Measurements from ENCODE around the gene CD47. TPM values are rescaled to one million over a fixed set of nuclear protein-coding genes. Genes with fewer than 3 reads are reported as not detected.

The CD47 gene
- total and polyA plus RNA-seq, 9 donors: 24.1 to 148 (median 55.8) TPM

DNA sequence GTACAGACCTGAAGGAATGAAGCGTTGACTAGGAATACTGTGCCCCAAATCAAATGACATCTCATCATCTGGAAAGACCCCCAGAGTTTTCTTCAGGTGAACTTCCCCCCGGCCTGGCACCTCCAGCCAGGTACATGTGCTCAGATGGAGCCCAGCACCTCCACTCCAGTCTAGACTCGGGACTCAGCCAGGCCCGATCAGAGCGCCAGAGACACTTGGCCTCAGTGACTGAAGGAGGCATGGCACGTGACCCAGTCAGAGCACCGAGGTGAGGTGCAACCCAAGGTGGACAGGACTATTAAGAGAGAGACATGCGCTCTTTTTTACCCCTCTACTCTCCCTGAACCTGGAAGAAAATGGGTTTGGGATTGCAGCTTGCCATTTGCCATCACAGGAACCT is 48.5 kb downstream of the CD47 start:
- Histone ChIP-seq H3K9me3 (no peaks in the 10 kb centered on the region), H3K36me3 (no peaks in the 10 kb centered on the region), H3K4me1 (ENCODE audit: insufficient read depth) (no peaks in the 10 kb centered on the region), H3K27me3 (no peaks in the 10 kb centered on the region), H3K4me3 (no peak overlapping the region), H3K27ac (no peak overlapping the region)
- intact Hi-C loops (cut with DNase I): no loop called here
- TF ChIP-seq POLR2A (IDR thresholded peaks at IDR 0.05) (no peak), EP300 (IDR thresholded peaks at IDR 0.05) (no peak)
- TF ChIP-seq, protein P1, sequence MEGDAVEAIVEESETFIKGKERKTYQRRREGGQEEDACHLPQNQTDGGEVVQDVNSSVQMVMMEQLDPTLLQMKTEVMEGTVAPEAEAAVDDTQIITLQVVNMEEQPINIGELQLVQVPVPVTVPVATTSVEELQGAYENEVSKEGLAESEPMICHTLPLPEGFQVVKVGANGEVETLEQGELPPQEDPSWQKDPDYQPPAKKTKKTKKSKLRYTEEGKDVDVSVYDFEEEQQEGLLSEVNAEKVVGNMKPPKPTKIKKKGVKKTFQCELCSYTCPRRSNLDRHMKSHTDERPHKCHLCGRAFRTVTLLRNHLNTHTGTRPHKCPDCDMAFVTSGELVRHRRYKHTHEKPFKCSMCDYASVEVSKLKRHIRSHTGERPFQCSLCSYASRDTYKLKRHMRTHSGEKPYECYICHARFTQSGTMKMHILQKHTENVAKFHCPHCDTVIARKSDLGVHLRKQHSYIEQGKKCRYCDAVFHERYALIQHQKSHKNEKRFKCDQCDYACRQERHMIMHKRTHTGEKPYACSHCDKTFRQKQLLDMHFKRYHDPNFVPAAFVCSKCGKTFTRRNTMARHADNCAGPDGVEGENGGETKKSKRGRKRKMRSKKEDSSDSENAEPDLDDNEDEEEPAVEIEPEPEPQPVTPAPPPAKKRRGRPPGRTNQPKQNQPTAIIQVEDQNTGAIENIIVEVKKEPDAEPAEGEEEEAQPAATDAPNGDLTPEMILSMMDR (IDR thresholded peaks at IDR 0.05): no peak
- WGBS, 3 donors: 84 to 89% (median 85%) methylated on average over 8 of the region's 8 CpGs
- DNase-seq: no peak

DNA sequence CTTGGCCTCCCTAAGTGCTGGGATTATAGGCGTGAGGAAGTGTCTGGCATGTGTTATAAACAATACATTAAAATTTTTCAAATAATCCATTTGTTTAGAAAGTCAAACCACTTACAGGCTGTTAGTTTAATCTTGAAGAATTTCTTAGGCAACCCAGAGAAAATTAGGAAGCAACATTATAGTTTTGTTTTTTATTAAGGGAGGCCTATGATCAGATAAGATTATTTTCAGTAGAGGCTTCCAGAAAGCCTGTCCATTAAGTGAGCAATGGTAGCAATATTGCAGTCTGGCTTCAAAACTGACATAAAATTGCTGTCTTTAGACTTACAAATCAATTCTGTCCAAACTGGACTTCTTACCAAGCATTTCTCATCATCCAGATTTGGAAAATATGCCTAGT is 49.6 kb downstream of the CD47 start:
- no peak overlapping the region for H3K27ac ChIP-seq
- H3K36me3 ChIP-seq: no peaks in the 10 kb centered on the region
- TF ChIP-seq, protein P1 (IDR thresholded peaks at IDR 0.05): no peak
- no peaks in the 10 kb centered on the region for H3K27me3 ChIP-seq
- intact Hi-C loops (cut with DNase I): no loop called here
- no peak for DNase-seq
- 69 to 89% (median 77%) methylated on average over 1 of the region's 1 CpG for WGBS, 3 donors
- H3K9me3 ChIP-seq: no peaks in the 10 kb centered on the region
- H3K4me3 ChIP-seq: no peak overlapping the region
- no peaks in the 10 kb centered on the region for H3K4me1 ChIP-seq (ENCODE audit: insufficient read depth)

DNA sequence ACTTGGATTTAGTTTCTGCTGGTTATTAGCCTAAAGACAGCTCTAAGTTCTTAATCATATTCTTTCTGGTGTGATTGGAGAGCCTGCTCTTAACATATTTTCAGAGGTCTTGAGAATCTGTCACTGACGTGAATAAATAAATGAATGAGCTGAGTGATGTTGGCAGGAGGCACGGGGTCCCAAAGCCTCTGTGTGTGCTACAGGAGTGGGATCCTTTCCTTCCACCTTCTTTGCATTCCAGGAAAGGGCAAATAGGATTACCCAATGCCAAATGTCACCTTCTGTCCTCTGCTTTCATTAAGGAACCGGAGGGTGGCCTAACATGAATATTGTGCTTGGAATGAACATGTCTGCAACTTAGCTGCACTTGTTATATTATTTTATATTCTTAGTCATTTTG is 53.1 kb downstream of the CD47 start:
- intact Hi-C loops (cut with DNase I): no loop called here
- Histone ChIP-seq H3K9me3 (no peaks in the 10 kb centered on the region), H3K27ac (no peak overlapping the region), H3K36me3 (no peaks in the 10 kb centered on the region), H3K27me3 (no peaks in the 10 kb centered on the region), H3K4me1 (ENCODE audit: insufficient read depth) (no peaks in the 10 kb centered on the region), H3K4me3 (no peak overlapping the region)
- TF ChIP-seq, protein P1 (IDR thresholded peaks at IDR 0.05): no peak
- no peak for TF ChIP-seq EP300 (IDR thresholded peaks at IDR 0.05)
- no peak for TF ChIP-seq POLR2A (IDR thresholded peaks at IDR 0.05)
- WGBS, 3 donors: 88 to 91% (median 89%) methylated on average over 3 of the region's 3 CpGs
- no peak for DNase-seq

DNA sequence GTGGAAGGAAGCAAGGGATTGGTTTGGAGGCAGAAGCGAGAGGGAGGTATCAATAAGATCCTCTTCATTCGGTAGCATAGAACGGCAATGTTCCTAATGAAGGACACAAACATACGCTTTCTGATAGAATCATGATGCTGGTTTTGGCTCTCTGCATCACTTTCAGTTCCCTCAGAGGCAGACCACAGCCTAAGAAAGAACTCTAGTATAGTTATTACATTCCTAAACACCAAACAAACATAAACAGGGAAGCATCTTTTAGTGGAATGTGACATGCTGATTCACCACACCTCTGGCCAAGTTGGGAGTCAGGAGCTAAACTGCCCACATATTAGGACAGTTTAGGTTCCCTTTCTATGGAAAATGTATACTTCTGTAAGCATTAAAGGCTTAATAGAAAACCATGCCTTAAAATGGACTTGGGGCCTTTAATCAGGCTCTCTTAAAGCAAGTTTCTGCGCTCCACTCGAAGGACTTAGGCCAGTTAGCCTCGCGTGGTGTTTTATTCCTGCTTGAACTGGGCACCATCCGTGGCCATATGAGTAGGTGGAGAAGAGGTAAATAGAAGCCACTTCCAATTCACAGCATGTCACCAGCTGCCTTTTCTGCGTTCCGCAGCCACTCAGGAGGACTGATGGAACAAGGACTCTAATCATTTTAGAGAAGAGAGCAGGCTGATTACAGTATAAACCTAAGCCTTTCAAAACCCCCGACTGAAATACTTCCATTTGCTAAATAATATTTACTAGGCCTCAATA is 53.7 kb downstream of the CD47 start:
- Histone ChIP-seq H3K36me3 (no peaks in the 10 kb centered on the region), H3K4me3 (no peak overlapping the region), H3K27me3 (no peaks in the 10 kb centered on the region), H3K4me1 (ENCODE audit: insufficient read depth) (no peaks in the 10 kb centered on the region), H3K27ac (peak overlapping the region in 1 of 2 donors; percentile 19), H3K9me3 (no peaks in the 10 kb centered on the region)
- DNase-seq: no peak
- intact Hi-C loops (cut with DNase I): no loop called here
- WGBS, 3 donors: 33 to 54% (median 41%) methylated on average over 12 of the region's 12 CpGs
- TF ChIP-seq EP300 (IDR thresholded peaks at IDR 0.05) (no peak), POLR2A (IDR thresholded peaks at IDR 0.05) (no peak)
- TF ChIP-seq, protein P1 (IDR thresholded peaks at IDR 0.05): no peak
